WTC11 (cell line): ENCODE results near the gene ZNF440. TPM values are rescaled to one million over a fixed set of nuclear protein-coding genes. Genes with fewer than 3 reads are reported as not detected.

Source experiments
- ATAC-seq: fragments of 200-7000 bp; cut with Tn5 transposase; 2 replicates; pipeline ENCODE4 v1.10.0; 2021; ENCODE audit warnings: mild to moderate bottlenecking, moderate library complexity
- CTCF ChIA-PET: fragments of 300-600 bp; sonication (Branson Sonifier 250); formaldehyde crosslinking; loops from one replicate; lab custom pipeline; 2021; ENCODE audit warnings: antibody characterized with exemption; lab: Charles Lee
- POLR2A ChIA-PET: fragments of 350-600 bp; sonication (Branson Sonifier 250); formaldehyde crosslinking; loops from one replicate; lab custom pipeline; 2021; ENCODE audit warnings: antibody characterized with exemption; lab: Charles Lee
- DNase-seq: peaks from one replicate; pipeline ENCODE4 v3.0.0; 2021; ENCODE audit warnings: low spot score
- H3K27ac Mint-ChIP-seq: 2 replicates; pipeline ENCODE4 v1.8.0; 2021; ENCODE audit warnings: mixed read lengths
- H3K27me3 Mint-ChIP-seq: 2 replicates; pipeline ENCODE4 v1.8.0; 2021; ENCODE audit warnings: low read depth, mild to moderate bottlenecking, moderate library complexity, mixed read lengths
- H3K36me3 Mint-ChIP-seq: 2 replicates; pipeline ENCODE4 v1.8.0; 2021; ENCODE audit warnings: mixed read lengths
- H3K4me1 Mint-ChIP-seq: 2 replicates; pipeline ENCODE4 v1.8.0; 2022; ENCODE audit warnings: mixed read lengths
- H3K4me3 Mint-ChIP-seq: 2 replicates; pipeline ENCODE4 v1.8.0; 2021; ENCODE audit warnings: mild to moderate bottlenecking, moderate library complexity, mixed read lengths
- H3K9me3 Mint-ChIP-seq: 2 replicates; pipeline ENCODE4 v1.8.0; 2021; ENCODE audit warnings: mixed read lengths
- AFF4 ChIP-seq: sonication (generic); formaldehyde crosslinking; IDR thresholded peaks from 2 replicates; pipeline ENCODE4 v1.8.1; 2023; ENCODE audit warnings: mild to moderate bottlenecking, missing genetic modification reagents, borderline replicate concordance
- AR ChIP-seq: fragments of 250-450 bp; sonication (Bioruptor Pico); IDR thresholded peaks from 2 replicates; pipeline ENCODE4 v1.9.0; 2021; ENCODE audit warnings: mild to moderate bottlenecking
- ERG ChIP-seq: fragments of 250-450 bp; sonication (Bioruptor Pico); IDR thresholded peaks from 2 replicates; pipeline ENCODE4 v1.8.0; 2021; ENCODE audit warnings: mild to moderate bottlenecking
- GABPB1 ChIP-seq: sonication (generic); formaldehyde crosslinking; IDR thresholded peaks from 2 replicates; pipeline ENCODE4 v1.8.1; 2023; ENCODE audit warnings: mild to moderate bottlenecking, missing genetic modification reagents
- MAX ChIP-seq: sonication (generic); formaldehyde crosslinking; IDR thresholded peaks from 2 replicates; pipeline ENCODE4 v1.8.0; 2022; ENCODE audit warnings: mild to moderate bottlenecking, missing genetic modification reagents
- MXD4 ChIP-seq: fragments of 250-450 bp; sonication (Bioruptor Pico); IDR thresholded peaks from 2 replicates; pipeline ENCODE4 v1.8.0; 2021; ENCODE audit warnings: mild to moderate bottlenecking, moderate library complexity, borderline replicate concordance
- NFATC4 ChIP-seq: fragments of 250-450 bp; sonication (Bioruptor Pico); IDR thresholded peaks from 2 replicates; pipeline ENCODE4 v1.9.0; 2021; ENCODE audit warnings: mild to moderate bottlenecking
- PREB ChIP-seq: sonication (generic); formaldehyde crosslinking; IDR thresholded peaks from 2 replicates; pipeline ENCODE4 v1.8.1; 2022; ENCODE audit warnings: mild to moderate bottlenecking, missing genetic modification reagents, moderate library complexity, borderline replicate concordance
- TCF7 ChIP-seq: sonication (generic); formaldehyde crosslinking; IDR thresholded peaks from 2 replicates; pipeline ENCODE4 v1.8.0; 2022; ENCODE audit warnings: mild to moderate bottlenecking, low read depth, missing genetic modification reagents, moderate library complexity
- USF2 ChIP-seq: sonication (generic); formaldehyde crosslinking; IDR thresholded peaks from 2 replicates; pipeline ENCODE4 v1.8.1; 2023; ENCODE audit warnings: mild to moderate bottlenecking, missing genetic modification reagents, moderate library complexity
- ZMAT4 ChIP-seq: fragments of 250-450 bp; sonication (Bioruptor Pico); IDR thresholded peaks from 2 replicates; pipeline ENCODE4 v1.9.0; 2021; ENCODE audit warnings: mild to moderate bottlenecking
- ZNF219 ChIP-seq: sonication (generic); formaldehyde crosslinking; IDR thresholded peaks from 2 replicates; pipeline ENCODE4 v1.8.0; 2023; ENCODE audit warnings: missing genetic modification reagents, mild to moderate bottlenecking, borderline replicate concordance
- ZNF317 ChIP-seq: sonication (generic); formaldehyde crosslinking; IDR thresholded peaks from 2 replicates; pipeline ENCODE4 v1.8.1; 2023; ENCODE audit warnings: low read depth, mild to moderate bottlenecking, moderate library complexity, missing genetic modification reagents, borderline replicate concordance
- ZNF416 ChIP-seq: fragments of 250-450 bp; sonication (Bioruptor Pico); IDR thresholded peaks from 2 replicates; pipeline ENCODE4 v1.9.0; 2021; ENCODE audit warnings: mild to moderate bottlenecking, inconsistent platforms
- ZSCAN18 ChIP-seq: fragments of 250-450 bp; sonication (Bioruptor Pico); IDR thresholded peaks from 2 replicates; pipeline ENCODE4 v2.1.2; 2022; ENCODE audit warnings: mild to moderate bottlenecking, moderate library complexity
- total RNA-seq: library from RNA; stranded (reverse); gene quantifications from 3 replicates; pipeline ENCODE4 v1.2.3, GENCODE V29; 2021

The ZNF440 gene
- total RNA-seq, 1 experiment from 2014 or later, result 16.4 TPM

GRCh38 chr19:11856596-11857250 is 42.6 kb downstream of the ZNF440 start:
- POLR2A ChIA-PET, result no interaction called here
- Mint-ChIP-seq H3K27ac (no peak overlapping the region), H3K4me1 (no peaks in the 10 kb centered on the region), H3K4me3 (no peak overlapping the region), H3K27me3 (no peaks in the 10 kb centered on the region; the same call in none of the 2 replicates), H3K9me3 (peaks cover 51% of the 10 kb centered on the region), H3K36me3 (peaks cover 36% of the 10 kb centered on the region)
- CTCF ChIA-PET, result interaction anchor here (1.2 to 1.5 kb wide), 2 partner anchors 45 to 59 kb away, joined by 4 to 5 read pairs; no protein-coding TSS in a partner anchor
- TF ChIP-seq NFATC4 (no peak), MAX (CRISPR knock-in tag) (no peak), USF2 (no peak), AR (CRISPR knock-in tag) (no peak), TCF7 (no peak), ZMAT4 (no peak), AFF4 (CRISPR knock-in tag) (no peak), ZNF317 (CRISPR knock-in tag) (no peak), ERG (CRISPR knock-in tag) (no peak), GABPB1 (CRISPR knock-in tag) (no peak), MXD4 (CRISPR knock-in tag) (no peak), ZNF416 (CRISPR knock-in tag) (no peak), ZNF219 (no peak), PREB (CRISPR knock-in tag) (no peak), ZSCAN18 (no peak)
- ATAC-seq, result no peak
- DNase-seq, result no peak
